Head of caudate nucleus (tissue), 42 donors: ENCODE data around the gene ADSL.

Source experiments
- DNase-seq, 42 donors: peaks; one replicate each; pipeline versions ENCODE4 v3.0.0 to v3.0.0-alpha.2; 2020 to 2021; ENCODE audit warnings: mixed read lengths in 7 of 42
- intact Hi-C: fragments of 100-400 bp; cut with DNase I; formaldehyde crosslinking; loops from one replicate; pipeline ENCODE4 v1.15.0; 2022

Gene ADSL

DNA sequence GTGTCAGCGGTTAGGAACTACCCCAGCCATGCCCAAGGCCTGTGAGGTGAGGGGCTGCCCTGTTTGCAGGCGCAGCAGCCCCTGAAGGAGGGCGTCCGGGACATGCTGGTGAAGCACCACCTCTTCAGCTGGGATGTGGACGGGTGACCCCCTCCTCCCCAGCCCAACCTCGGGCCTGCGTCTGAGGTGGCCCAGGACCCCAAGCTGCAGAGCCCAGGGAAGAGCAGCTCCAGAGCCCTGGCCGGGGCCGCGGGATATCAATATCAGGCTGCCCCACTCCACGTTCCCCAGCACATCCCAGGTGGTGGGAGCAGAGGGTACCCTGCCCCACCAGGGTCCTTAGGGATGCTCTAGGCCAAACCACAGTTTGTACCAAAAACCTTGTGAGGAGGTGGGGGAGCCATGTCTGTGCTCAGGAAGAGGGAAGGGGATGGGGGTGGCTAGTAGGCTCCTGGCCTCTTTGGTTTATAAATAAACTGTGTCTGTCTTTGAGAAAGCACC, 63.4 kb downstream of the ADSL start:
- peak in 3 of 42 donors; percentile 1 to 22 (median 10) for DNase-seq
- intact Hi-C loops = no loop called here

DNA sequence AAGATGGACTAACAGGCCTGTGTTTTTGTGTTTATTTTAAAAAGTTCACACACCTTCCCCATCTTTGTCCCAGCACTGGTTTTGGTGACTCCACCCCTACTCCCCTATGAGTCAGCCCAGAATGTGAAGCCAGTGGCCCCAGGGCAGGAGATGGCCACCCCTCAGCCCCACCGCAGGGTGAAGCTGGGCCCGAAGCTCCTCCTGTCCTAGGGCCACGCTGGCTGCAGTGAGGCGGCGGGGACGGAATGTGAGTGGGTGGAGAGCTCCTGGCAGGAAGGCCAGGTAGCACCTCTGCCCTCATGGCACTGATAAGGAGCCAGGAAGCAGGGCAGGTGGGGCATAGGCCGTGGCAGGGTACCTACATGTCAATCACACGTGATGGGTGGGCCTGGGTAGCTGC, 64.0 kb downstream of the ADSL start:
- DNase-seq = peak in 1 of 42 donors; percentile 22
- intact Hi-C loops = no loop called here

DNA sequence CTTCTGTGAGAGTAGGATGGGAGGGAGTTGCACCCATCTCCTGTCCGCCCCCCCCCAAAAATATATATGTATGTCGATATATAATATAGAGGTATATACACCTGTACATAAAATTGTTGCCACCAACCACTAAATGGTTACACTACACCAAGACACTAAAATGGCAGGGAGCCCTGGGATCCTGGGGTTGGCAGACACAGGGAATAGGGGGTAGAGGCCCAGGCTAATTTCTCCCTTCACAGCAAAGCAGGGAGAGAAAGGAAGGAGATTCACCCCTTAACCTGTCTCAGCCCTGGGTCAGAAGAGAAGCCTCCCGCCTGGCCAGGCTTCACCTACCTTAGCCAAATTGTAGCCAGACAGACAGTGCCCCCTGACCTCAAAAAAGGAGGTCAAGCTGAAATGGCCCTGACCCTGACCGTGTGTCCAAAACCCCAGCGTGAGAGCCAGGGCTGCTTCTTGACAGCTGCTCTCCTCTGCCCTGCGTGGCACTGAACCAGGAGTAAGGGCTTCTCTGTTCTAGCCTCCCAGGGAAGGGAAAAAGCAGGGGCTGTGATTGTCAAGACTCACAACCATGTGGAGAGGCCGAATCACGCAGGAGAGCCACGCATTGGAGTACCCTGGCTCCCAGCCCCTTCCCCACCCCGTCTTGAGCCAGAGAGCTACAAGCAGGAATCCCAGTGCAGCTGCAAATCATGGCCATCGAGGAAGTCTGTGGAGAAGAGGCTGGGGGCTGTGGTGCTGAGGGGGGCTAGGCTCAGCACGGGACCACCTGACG, 64.6 kb downstream of the ADSL start:
- DNase-seq = no peak
- intact Hi-C loops = no loop called here

DNA sequence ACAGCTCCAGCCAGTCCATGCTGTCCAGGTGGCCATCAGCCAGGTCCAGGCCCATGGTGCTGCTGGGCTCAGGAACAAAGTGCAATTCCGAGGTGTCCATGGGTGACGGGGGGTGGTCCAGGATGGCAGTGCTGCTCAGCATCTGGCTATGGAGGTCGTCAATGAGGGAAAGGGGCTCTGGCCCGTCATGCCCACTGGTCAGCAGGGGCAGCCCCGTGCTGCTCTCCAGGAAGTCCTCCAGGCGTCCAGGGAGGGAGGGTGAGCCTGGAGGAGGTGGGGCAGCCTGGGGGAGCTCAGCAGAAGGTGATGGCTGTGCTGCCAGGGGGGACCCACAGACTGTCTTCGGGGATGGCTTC, 65.2 kb downstream of the ADSL start:
- DNase-seq = no peak
- intact Hi-C loops = no loop called here

DNA sequence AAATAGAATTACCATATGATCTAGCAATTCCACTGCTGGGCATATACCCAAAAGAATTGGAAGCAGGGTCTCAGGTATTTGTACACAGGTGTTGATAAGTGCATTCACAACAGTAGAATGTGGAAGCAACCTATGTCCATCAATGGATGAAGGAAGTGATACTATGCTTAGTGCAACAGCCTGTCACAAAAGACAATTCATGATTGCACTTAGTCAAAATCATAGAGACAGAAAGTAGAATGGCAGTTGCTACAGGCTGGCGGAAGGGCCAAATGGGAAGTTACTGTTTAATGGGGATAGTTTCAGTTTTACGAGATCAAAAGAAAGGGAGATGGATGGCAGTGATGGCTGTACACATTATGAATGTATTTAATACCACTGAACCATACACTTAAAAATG, 66.1 kb downstream of the ADSL start:
- no peak for DNase-seq
- intact Hi-C loops = no loop called here

DNA sequence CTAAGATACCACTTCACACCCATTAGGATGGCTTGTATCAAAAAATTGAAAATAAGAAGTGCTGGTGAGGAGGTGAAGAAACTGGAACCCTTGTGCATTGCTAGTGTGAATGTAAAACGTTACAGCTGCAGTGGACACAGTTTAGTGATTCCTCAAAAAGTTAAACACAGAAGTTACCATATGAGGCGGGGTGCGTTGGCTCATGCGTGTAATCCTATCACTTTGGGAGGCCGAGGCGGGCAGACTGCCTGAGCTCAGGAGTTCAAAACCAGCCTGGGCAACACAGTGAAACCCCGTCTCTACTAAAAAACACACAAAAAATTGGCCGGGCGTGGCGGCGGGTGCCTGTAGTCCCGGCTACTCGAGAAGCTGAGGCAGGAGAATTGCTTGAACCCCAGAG, 67.6 kb downstream of the ADSL start:
- intact Hi-C loops = no loop called here
- no peak for DNase-seq

DNA sequence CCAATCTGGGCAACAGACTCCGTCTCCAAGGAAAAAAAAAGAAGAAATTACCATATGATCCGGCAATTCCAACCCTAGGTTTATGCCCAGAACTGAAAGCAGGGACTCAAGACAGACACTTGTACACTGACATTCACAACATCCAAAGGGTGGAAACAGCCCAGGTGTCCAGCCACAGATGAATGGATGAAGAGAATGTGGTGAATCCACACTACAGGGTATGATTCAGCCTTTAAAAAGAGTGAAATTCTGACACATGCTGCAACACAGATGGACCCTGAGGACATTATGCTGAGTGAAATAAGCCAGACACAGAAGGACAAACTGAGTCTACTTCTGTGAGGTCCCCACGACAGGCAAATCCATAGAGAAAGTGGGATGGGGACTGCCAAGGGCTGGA, 68.0 kb downstream of the ADSL start:
- intact Hi-C loops = no loop called here
- DNase-seq = no peak

DNA sequence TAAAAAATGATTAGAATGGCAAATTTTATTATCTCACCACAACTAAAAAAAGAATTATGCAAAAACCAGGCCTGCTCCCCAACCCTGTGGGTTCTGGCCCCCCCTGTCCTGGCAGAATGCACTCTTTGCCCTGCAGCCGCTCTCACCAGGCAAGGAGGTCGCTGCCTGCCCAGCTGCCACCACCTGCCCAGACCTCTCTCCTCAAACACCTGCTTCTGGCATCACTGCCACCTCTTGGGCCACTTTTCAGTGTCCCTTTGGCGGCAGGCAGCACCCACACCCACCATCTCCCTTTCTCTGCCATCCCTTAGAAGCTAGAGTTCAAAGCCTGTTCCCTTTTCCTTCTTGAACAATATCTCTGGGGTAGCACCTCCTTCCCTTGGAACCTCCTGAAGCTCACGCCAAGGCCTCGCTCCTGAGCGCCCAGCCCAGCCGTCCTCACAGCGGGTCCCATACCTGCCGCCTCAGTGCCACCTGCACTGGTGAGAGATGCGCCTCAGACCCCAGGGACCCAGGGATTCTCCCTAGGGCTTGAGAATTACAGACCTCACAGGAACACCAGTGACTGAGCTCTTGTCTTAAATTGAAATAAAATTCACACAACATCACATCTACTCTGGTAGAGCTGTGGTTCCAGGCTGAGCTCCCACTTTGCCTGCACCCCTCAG, 68.7 kb downstream of the ADSL start:
- no peak for DNase-seq
- intact Hi-C loops = no loop called here

DNA sequence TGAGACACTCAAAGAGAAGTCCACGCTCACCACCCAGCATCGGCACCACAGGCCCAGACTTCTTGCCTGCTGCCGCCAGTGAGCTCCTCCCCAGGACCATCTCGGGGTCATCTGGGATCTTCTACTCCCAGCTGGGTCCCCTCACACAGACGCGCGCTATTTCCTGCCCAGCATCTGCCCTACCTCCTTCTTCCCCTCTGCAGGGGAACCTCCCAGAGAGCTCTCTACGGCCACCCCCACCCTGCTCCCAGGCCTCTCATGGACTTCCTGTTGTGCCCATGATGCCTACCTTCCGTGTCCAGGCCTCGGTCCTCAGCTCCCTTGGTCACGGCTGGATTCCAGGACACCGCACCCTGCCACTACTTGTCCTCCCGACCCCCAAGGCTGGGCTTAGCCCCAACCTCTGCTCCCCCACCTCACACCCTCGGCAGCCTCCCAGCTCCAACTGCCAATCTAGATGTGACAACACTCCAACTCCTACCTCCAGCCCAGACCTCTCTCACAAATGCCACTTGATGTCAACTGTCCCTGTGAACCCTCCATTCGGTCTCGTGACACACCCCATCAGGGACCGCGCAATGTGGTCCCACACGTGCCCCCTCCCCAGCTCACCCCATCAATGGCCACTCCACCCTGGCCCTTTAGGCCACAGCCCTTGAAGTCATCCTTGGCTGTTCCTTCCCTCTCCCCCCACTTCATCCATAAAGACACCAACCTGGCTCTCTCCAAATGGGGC, 69.4 kb downstream of the ADSL start:
- no peak for DNase-seq
- intact Hi-C loops = no loop called here

DNA sequence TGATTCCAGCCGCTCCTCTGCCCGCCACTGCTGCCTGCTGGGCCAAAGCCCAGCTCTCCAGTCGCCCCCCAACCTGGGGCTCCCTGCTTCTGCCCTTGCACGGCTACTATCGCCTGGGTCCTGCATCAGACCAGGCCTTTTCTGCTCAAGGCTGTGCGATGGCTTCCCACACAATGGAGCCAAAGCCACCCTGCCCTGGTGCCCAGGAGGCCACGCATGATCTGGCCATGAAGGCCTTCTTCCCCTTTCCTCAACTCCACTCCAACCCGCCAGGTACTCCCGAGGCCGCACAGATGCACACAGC, 69.9 kb downstream of the ADSL start:
- intact Hi-C loops = no loop called here
- DNase-seq = no peak

DNA sequence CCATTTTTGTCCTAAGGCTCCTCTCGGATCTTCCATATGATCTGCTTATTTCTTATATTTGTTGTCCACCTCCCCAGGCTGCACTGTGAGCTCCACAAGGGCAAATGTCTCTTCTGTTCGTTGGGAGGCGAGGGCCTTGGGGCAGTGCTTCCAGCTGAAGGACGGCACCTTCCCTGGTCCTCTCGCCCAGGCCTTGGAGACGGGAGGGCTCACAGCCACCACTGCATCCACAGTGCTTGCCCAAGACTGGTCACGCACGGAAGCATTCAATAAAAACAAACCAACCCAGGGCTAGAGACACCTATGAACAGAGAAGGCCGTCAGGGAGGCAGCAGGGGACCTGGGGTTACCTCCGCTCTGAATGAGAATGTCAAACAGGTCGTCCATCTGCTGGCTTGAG, 70.3 kb downstream of the ADSL start:
- DNase-seq = no peak
- intact Hi-C loops = no loop called here

DNA sequence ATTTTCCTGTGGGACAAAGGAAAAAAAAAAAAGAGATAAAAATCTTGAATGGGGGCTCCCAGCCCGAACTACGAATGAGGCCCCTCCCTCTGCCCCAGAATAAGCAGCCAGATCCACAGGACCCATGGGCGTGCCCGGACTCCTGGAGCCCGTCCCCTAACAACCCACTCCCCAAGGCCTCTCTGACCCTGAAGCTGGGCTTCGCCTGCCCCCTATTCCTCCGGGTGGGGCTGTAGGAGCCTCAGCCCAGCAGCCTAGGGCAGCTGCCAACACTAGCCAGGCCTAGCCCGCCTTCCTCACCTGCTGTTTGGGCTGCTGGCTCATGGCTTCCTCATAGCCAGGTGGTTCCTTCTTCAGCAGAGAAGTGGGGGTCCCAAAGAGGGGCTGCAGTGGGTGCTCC, 70.7 kb downstream of the ADSL start:
- DNase-seq = no peak
- intact Hi-C loops = no loop called here

DNA sequence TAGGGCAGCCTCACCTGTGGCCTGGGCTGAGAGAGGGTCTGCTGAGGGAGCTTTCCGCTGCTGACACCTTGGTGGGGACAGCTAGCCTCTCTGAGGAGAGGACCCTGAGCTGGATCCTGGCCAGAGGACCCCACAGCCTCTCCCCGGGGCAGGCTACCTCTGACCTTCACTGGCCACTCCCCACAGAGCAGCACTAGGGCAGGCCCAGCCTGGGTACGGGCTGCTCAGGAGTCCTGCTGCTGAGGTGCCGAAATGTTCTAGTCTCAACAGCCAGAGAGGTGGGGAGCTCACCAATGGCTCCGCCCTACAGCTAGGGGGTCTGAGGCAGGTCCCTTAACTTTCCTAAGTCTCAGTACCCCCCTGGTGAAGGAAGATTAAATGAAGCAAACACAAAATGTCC, 71.6 kb downstream of the ADSL start:
- intact Hi-C loops = no loop called here
- no peak for DNase-seq

DNA sequence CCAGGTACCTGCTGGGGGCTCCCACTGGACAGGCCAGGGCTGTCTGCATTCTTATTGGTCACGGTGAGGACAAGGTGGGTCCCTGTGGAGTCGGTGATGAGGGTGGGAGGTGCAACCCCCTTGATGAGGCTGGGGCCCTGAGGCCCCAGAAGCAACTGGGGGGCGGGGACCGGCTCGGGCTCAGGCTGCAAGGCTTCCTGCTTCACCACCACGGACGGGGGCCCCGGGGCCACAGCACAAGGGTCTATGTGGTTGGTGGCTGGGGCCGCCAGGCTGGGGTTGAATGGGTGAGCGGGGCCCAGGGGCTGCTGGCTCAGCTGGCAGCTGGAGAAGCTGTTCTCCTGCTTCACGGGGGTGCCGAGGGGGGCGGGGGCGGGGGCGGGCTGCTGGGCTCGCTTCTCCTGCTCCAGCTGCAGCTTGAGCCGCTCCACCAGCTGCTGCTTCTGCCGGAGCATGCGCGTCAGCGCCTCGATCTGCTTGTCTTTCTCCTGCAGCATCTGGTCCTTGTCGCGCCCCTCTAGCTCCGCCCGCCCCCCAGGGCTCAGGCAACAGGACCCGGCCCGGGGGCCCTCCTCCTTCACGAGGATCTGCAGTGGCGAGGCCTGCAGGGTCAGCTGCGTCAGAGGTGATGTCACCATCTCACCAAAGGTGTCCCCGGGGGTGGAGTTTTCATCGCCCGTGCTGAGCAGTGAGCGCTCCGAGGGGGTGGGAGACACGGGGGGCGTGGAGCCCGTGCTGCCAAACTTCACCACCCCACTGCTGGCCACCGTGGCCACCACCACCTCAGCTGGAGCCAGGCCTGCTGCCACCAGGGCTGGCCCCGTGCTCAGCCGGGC, 72.3 kb downstream of the ADSL start:
- peak in 41 of 42 donors; percentile 32 to 88 (median 66) for DNase-seq

DNA sequence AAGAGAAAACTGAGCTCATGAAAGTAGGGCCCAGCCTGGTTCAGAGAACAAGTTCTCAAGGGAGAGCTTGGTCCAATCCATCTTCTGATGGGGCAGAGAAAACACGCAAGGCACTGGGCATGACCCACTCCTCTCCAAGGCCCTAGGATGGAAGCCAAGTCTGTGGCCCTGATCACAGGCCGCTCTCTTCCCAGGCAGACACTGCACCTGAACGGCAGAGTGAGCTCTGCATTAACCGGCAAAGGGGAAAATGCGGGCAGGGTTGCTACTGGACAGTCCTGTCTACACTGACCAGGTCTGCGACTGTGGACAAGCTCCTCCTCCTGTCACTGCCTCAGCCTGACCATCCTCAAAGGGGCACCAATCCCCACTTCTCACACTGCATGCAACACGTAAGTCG, 73.4 kb downstream of the ADSL start:
- DNase-seq = no peak
- intact Hi-C loops = no loop called here

More for the DNA sequence above, 72.3 kb downstream of the ADSL start:
- intact Hi-C loops = no loop called here

DNA sequence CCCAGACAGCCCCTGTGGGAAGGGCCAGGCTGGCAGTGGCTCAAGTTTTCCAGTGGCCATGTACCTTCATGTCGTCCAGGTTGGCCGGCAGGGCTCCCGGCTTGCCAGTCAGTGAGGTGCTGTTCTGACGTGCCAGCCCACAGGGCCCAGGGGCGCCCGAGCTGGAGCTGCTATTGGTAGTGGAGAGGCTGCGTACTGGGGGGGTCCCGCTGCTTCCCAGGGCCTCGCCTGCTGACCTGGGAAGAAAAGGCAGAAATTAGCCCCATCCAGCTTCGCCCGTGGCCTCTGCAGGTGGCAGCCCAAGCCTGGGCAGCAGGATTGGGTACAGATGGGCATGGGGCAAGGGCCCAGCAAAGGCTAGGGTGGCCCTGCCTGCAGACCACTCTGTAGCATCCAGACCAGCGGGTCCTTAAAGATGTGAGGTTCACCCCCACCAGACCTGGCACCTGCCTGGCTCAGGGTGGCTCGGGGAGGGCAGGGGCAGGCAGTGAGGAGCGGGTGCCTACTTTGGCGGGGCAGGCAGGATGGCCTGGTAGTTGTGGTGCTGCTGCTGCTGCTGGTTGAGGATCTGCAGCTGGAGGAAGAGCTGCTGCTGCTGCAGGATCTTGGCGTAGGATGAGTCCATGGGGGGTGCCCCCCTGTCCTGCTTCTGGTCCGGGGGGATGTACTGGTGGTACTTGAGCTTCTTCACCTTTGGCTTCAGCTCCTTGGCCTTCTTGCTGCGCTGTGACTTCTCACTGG, 74.2 kb downstream of the ADSL start:
- intact Hi-C loops = no loop called here
- DNase-seq = no peak

DNA sequence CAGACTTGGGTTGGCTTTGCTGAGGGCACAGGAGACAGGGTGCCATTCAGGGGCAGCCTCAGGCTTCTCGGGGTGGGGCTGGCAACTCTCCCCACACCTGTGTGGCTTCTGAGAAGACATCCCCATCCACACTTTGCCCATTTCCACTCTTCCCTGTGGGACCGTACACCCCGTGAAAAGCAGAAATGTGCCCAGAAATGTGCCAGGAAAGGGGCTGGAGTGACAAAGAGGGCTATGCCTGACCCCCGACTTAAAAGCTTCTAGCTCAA, 74.7 kb downstream of the ADSL start:
- intact Hi-C loops = no loop called here
- DNase-seq = no peak

DNA sequence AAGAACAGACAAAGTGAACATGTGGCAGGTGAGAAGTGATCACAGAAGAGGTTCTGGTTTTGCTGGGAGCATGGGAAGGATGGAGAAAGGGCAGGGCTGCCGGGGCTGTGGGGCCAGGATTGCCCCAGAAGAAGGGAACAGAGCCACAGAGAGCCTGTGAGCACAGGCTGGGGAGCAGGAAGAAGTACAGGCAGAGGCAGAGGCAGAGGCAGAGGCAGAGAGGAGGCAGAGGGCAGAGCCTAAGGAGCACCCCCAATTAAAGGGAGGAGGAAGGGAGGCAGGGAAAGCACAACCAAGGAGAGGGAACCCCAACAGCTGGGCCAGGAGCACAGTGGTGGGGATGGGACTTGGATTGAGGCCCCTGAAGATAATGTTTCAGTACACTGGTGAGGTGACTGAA, 75.6 kb downstream of the ADSL start:
- intact Hi-C loops = no loop called here
- no peak for DNase-seq
